GF-D8 (cell line): ENCODE results near the gene GSTO2.
A peak's percentile ranks its signal among the peaks of the same experiment; 100 is the strongest.

ENCODE experiments used
- DNase-seq: peaks from one replicate; lab custom pipeline; 2025; lab: John Stamatoyannopoulos, UW

GSTO2 gene

GRCh38 chr10:104253606-104254410 is 15.2 kb upstream of the GSTO2 start:
- no peak for DNase-seq

GRCh38 chr10:104254493-104255310 is 14.3 kb upstream of the GSTO2 start, which contains the start of gene GSTO1:
Gene GSTO1 (plus strand): TSS chr10:104254892. CDS start chr10:104254929, 37 bp downstream.
- DNase-seq, result peak; percentile 75

GRCh38 chr10:104255311-104255981 is 13.5 kb upstream of the GSTO2 start:
- peak; percentile 50 for DNase-seq

- no peak for DNase-seq
Observed at GRCh38 chr10:104256335-104256961, 12.5 kb upstream of the GSTO2 start.

GRCh38 chr10:104257235-104257634 is 11.7 kb upstream of the GSTO2 start:
- no peak for DNase-seq

GRCh38 chr10:104258209-104258608 is 10.8 kb upstream of the GSTO2 start:
- DNase-seq, result no peak

- no peak for DNase-seq
Observed at GRCh38 chr10:104259456-104259855, 9.5 kb upstream of the GSTO2 start.

- DNase-seq, result no peak
Observed at GRCh38 chr10:104259999-104260774, 8.8 kb upstream of the GSTO2 start.

- DNase-seq, result no peak
Observed at GRCh38 chr10:104260775-104261115, 8.2 kb upstream of the GSTO2 start.

GRCh38 chr10:104262055-104262454 is 6.9 kb upstream of the GSTO2 start:
- DNase-seq, result no peak

GRCh38 chr10:104264783-104265182 is 4.2 kb upstream of the GSTO2 start:
- no peak for DNase-seq

- DNase-seq, result no peak
Observed at GRCh38 chr10:104267721-104268404, 1.1 kb upstream of the GSTO2 start.

GRCh38 chr10:104268405-104268712 is 625 bp upstream of the GSTO2 start:
- no peak for DNase-seq

- DNase-seq, result no peak
Observed at GRCh38 chr10:104273286-104273685, 4.3 kb downstream of the GSTO2 start.

- no peak for DNase-seq
Observed at GRCh38 chr10:104273899-104274575, 5.1 kb downstream of the GSTO2 start.

GRCh38 chr10:104274762-104275721 is 6.1 kb downstream of the GSTO2 start:
- no peak for DNase-seq

GRCh38 chr10:104276192-104276591 is 7.2 kb downstream of the GSTO2 start:
- no peak for DNase-seq

GRCh38 chr10:104277785-104278184 is 8.8 kb downstream of the GSTO2 start:
- no peak for DNase-seq

GRCh38 chr10:104279550-104280259 is 10.7 kb downstream of the GSTO2 start:
- no peak for DNase-seq
